Prostate gland (tissue), 2 donors: ENCODE results near the gene DSCAML1.

Experiments
- CTCF ChIP-seq, 4 experiments: fragments of 200-600 bp in 2 of 4; fragments of 450-650 bp in 2 of 4; sonication (generic) in 2 of 4; IDR thresholded peaks; 1 replicate in 3 of 4; 2 replicates in 1 of 4; pipeline ENCODE4 v1.5.1; 2016 to 2019; ENCODE audit warnings: antibody characterized with exemption in 4 of 4, mild to moderate bottlenecking in 2 of 4, moderate library complexity in 2 of 4
- POLR2AphosphoS5 ChIP-seq: sonication (generic); formaldehyde crosslinking; IDR thresholded peaks from one replicate; pipeline ENCODE4 v1.6.1; 2017; ENCODE audit warnings: antibody characterized with exemption

- TF ChIP-seq CTCF (IDR thresholded peaks at IDR 0.05) (no peak), POLR2AphosphoS5 (no peak)
These were observed 24.4 kb upstream of the DSCAML1 start for GRCh38 chr11:117821431-117821830.
